CD8-positive, alpha-beta memory T cell (primary cell): Measurements from ENCODE around the gene AP3S2. TPM values are rescaled to one million over a fixed set of nuclear protein-coding genes. Genes with fewer than 3 reads are reported as not detected.

Source experiments
- CTCF ChIA-PET: fragments of 350-600 bp; sonication (Branson Sonifier 250); formaldehyde crosslinking; loops from one replicate; lab custom pipeline; 2021; ENCODE audit warnings: antibody characterized with exemption; lab: Charles Lee
- POLR2A ChIA-PET: fragments of 350-600 bp; sonication (Branson Sonifier 250); formaldehyde crosslinking; loops from one replicate; lab custom pipeline; 2021; ENCODE audit warnings: antibody characterized with exemption; lab: Charles Lee
- DNase-seq, 5 donors: peaks; one replicate each; pipeline versions ENCODE4 v3.0.0 to v3.0.0-alpha.2; 2020 to 2022; ENCODE audit warnings: mixed read lengths in 1 of 5
- H3K27ac ChIP-seq: one replicate; pipeline ENCODE4 v1.7.0; 2013; ENCODE audit warnings: low read depth, mild to moderate bottlenecking, low read length, moderate library complexity
- H3K27me3 ChIP-seq: 2 replicates; pipeline ENCODE4 v1.7.0; 2013; ENCODE audit warnings: low read length, mild to moderate bottlenecking; ENCODE audit not compliant: insufficient read depth, poor library complexity, severe bottlenecking
- H3K36me3 ChIP-seq: 2 replicates; pipeline ENCODE4 v1.7.0; 2013; ENCODE audit warnings: mild to moderate bottlenecking, low read length, moderate library complexity; ENCODE audit not compliant: insufficient read depth
- H3K4me1 ChIP-seq: 2 replicates; pipeline ENCODE4 v1.7.0; 2013; ENCODE audit warnings: mild to moderate bottlenecking, low read length, moderate library complexity; ENCODE audit not compliant: insufficient read depth
- H3K4me3 ChIP-seq: 2 replicates; pipeline ENCODE4 v1.7.0; 2013; ENCODE audit warnings: mild to moderate bottlenecking, low read length
- H3K9me3 ChIP-seq: 2 replicates; pipeline ENCODE4 v1.7.0; 2013; ENCODE audit warnings: mild to moderate bottlenecking, low read length
- H3K27ac Mint-ChIP-seq, 8 donors: one replicate each; pipeline ENCODE4 v1.8.0; 2020 to 2021; ENCODE audit warnings: mixed read lengths in 8 of 8, mild to moderate bottlenecking in 6 of 8, inconsistent platforms in 3 of 8, moderate library complexity in 3 of 8
- H3K27me3 Mint-ChIP-seq, 2 donors: one replicate each; pipeline ENCODE4 v1.8.0; 2020 to 2021; ENCODE audit warnings: mixed read lengths in 2 of 2, mild to moderate bottlenecking in 1 of 2, moderate library complexity in 1 of 2
- H3K36me3 Mint-ChIP-seq, 3 donors: one replicate each; pipeline ENCODE4 v1.8.0; 2020 to 2021; ENCODE audit warnings: mixed read lengths in 3 of 3, inconsistent platforms in 1 of 3, mild to moderate bottlenecking in 1 of 3
- H3K4me1 Mint-ChIP-seq, 3 donors: one replicate each; pipeline ENCODE4 v1.8.0; 2020 to 2021; ENCODE audit warnings: mixed read lengths in 3 of 3, inconsistent platforms in 1 of 3, mild to moderate bottlenecking in 1 of 3
- H3K4me3 Mint-ChIP-seq, 7 donors: one replicate each; pipeline ENCODE4 v1.8.0; 2020 to 2021; ENCODE audit warnings: mixed read lengths in 7 of 7, mild to moderate bottlenecking in 6 of 7, moderate library complexity in 4 of 7, inconsistent platforms in 2 of 7
- H3K9me3 Mint-ChIP-seq, 5 donors: one replicate each; pipeline ENCODE4 v1.8.0; 2020 to 2022; ENCODE audit warnings: mixed read lengths in 5 of 5, mild to moderate bottlenecking in 3 of 5, moderate library complexity in 2 of 5, inconsistent platforms in 1 of 5
- polyA plus RNA-seq: library from polyadenylated mRNA; unstranded; fragments of 300-500 nt; fragmentation: Illumina TruSeq; gene quantifications from one replicate; pipeline ENCODE4 v1.2.3, GENCODE V29; 2021
- total RNA-seq, 2 experiments: library from RNA; stranded (reverse); gene quantifications; one replicate each; pipeline ENCODE4 v1.2.3, GENCODE V29; 2021

AP3S2 gene
- total and polyA plus RNA-seq, 3 experiments from 2014 or later: 23.5 to 35.8 (median 24.5) TPM

GRCh38 chr15:89899951-89900567 is 6.3 kb upstream of the AP3S2 start:
- no peaks in the 10 kb centered on the region for H3K9me3 Mint-ChIP-seq
- no peak overlapping the region for H3K4me3 Mint-ChIP-seq
- peak overlapping the region in 1 of 8 donors; percentile 48 for H3K27ac Mint-ChIP-seq
- H3K4me1 Mint-ChIP-seq: peaks cover 1 to 3% (median 2%) of the 10 kb centered on the region in 3 donors
- no peaks in the 10 kb centered on the region for H3K36me3 Mint-ChIP-seq
- POLR2A ChIA-PET: interaction anchor here (0.5 kb wide), 1 partner anchor 21 kb away, joined by 4 read pairs; no protein-coding TSS in a partner anchor
- CTCF ChIA-PET: no interaction called here
- Histone ChIP-seq H3K27me3 (no peaks in the 10 kb centered on the region), H3K36me3 (no peaks in the 10 kb centered on the region), H3K27ac (no peak overlapping the region), H3K4me3 (no peak overlapping the region), H3K4me1 (no peaks in the 10 kb centered on the region), H3K9me3 (no peaks in the 10 kb centered on the region)
- H3K27me3 Mint-ChIP-seq: peaks cover 3 to 19% of the 10 kb centered on the region in 2 donors
- no peak for DNase-seq

- Mint-ChIP-seq H3K9me3 (no peaks in the 10 kb centered on the region), H3K4me1 (peaks cover 6 to 9% (median 7%) of the 10 kb centered on the region in 3 donors), H3K27me3 (peaks cover 3 to 19% of the 10 kb centered on the region in 2 donors), H3K36me3 (peaks cover 0 to under 1% (median 0%) of the 10 kb centered on the region in 3 donors), H3K4me3 (no peak overlapping the region), H3K27ac (no peak overlapping the region)
- no peaks in the 10 kb centered on the region for H3K9me3 ChIP-seq
- H3K4me1 ChIP-seq: no peaks in the 10 kb centered on the region
- ChIA-PET CTCF (interaction anchor here (1.3 to 2.5 kb wide), 2 partner anchors 153 to 171 kb away, joined by 3 to 20 read pairs; no protein-coding TSS in a partner anchor), POLR2A (interaction anchor here (0.5 kb wide), 1 partner anchor 22 kb away, joined by 4 read pairs; no protein-coding TSS in a partner anchor)
- no peak for DNase-seq
- no peaks in the 10 kb centered on the region for H3K36me3 ChIP-seq
- H3K27me3 ChIP-seq: no peaks in the 10 kb centered on the region
- H3K27ac ChIP-seq: no peak overlapping the region
- no peak overlapping the region for H3K4me3 ChIP-seq
Observed at GRCh38 chr15:89899295-89899945, 5.6 kb upstream of the AP3S2 start.

DNA sequence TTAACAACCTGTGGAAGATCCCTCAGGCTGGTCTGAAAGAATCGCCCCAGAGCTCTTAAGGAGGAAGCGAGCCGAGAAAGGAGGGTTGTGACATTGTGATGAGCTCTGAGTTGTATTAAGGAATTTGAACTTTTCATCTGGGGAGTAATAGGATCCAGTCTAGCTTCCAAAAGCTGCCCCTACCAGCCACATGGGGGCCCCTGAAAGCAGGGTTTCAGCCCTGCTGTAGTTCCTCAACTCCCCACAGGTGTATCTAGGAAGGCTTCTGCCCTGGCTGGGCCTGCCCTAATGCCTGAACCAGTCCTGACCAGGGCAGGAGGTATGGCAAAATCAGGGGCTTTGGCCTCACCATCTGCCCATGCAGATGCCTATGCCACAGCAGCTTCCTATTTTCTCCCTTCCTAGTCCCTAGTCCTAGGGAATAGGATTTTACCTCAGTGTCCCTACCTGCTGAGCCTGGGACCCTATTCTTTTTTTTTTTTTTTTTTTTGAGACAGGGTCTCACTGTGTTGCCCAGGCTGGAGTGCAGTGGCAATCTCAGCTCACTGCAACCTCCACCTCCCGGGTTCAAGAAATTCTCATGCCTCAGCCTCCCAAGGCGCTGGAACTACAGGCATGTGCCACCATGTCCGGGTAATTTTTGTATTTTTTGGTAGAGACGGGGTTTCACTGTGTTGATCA is 5.0 kb upstream of the AP3S2 start:
- Histone ChIP-seq H3K27me3 (no peaks in the 10 kb centered on the region), H3K4me3 (no peak overlapping the region), H3K27ac (no peak overlapping the region), H3K9me3 (no peaks in the 10 kb centered on the region), H3K4me1 (no peaks in the 10 kb centered on the region), H3K36me3 (no peaks in the 10 kb centered on the region)
- peaks cover 3 to 15% of the 10 kb centered on the region in 2 donors for H3K27me3 Mint-ChIP-seq
- peaks cover 10 to 15% (median 13%) of the 10 kb centered on the region in 3 donors for H3K4me1 Mint-ChIP-seq
- ChIA-PET POLR2A (no interaction called here), CTCF (interaction anchor here (1.2 to 2.5 kb wide), 4 partner anchors 14 to 172 kb away, joined by 3 to 20 read pairs (median 4); partner anchors contain the start of gene ARPIN)
- no peak overlapping the region for H3K4me3 Mint-ChIP-seq
- peaks cover 0 to 7% (median 0%) of the 10 kb centered on the region in 3 donors for H3K36me3 Mint-ChIP-seq
- H3K9me3 Mint-ChIP-seq: no peaks in the 10 kb centered on the region
- no peak overlapping the region for H3K27ac Mint-ChIP-seq
- peak in 3 of 5 donors; percentile 20 to 60 (median 49) for DNase-seq

DNA sequence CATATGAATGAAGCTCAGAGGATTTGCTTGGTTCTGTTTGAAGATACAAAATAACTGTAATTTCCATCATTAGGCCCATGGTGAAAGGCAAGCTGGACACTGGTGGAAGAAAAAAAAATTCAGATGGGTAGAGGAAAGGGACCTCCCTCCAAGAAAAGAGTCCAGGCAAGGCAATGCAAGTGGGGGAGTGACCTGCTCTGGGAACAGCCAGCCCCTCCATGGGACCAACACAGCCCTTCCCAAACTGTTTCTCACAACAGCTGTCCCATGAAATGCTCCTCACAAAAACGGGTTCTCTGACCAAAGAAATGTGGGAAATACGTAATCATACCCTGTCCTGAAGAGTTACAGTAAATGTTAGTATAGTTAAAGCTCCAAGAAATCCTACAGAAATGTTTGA is 4.4 kb upstream of the AP3S2 start:
- Histone ChIP-seq H3K27me3 (no peaks in the 10 kb centered on the region), H3K36me3 (no peaks in the 10 kb centered on the region), H3K4me3 (no peak overlapping the region), H3K27ac (no peak overlapping the region), H3K4me1 (peaks cover 2% of the 10 kb centered on the region), H3K9me3 (no peaks in the 10 kb centered on the region)
- H3K27ac Mint-ChIP-seq: no peak overlapping the region
- DNase-seq: no peak
- peaks cover 0 to 12% (median 0%) of the 10 kb centered on the region in 3 donors for H3K36me3 Mint-ChIP-seq
- H3K4me3 Mint-ChIP-seq: no peak overlapping the region
- H3K27me3 Mint-ChIP-seq: peaks cover 3 to 14% of the 10 kb centered on the region in 2 donors
- H3K4me1 Mint-ChIP-seq: peaks cover 16 to 21% (median 19%) of the 10 kb centered on the region in 3 donors
- no peaks in the 10 kb centered on the region for H3K9me3 Mint-ChIP-seq
- POLR2A ChIA-PET: no interaction called here
- CTCF ChIA-PET: interaction anchor here (1.0 to 2.5 kb wide), 5 partner anchors 12 to 173 kb away, joined by 3 to 20 read pairs (median 3); partner anchors contain the start of gene ARPIN

- POLR2A ChIA-PET: no interaction called here
- peak overlapping the region in 7 of 8 donors; percentile 94 to 99 (median 98) for H3K27ac Mint-ChIP-seq
- H3K9me3 ChIP-seq: no peaks in the 10 kb centered on the region
- peaks cover 11% of the 10 kb centered on the region for H3K36me3 ChIP-seq
- H3K4me1 ChIP-seq: peaks cover 25% of the 10 kb centered on the region
- H3K9me3 Mint-ChIP-seq: no peaks in the 10 kb centered on the region
- H3K4me3 ChIP-seq: peak overlapping the region; percentile 86
- H3K27ac ChIP-seq: peak overlapping the region; percentile 76
- no peak for DNase-seq
- H3K27me3 ChIP-seq: no peaks in the 10 kb centered on the region
- peak overlapping the region; percentile 95 to 99 (median 97) for H3K4me3 Mint-ChIP-seq
- CTCF ChIA-PET: interaction anchor here (0.8 to 2.1 kb wide), 3 partner anchors 10 to 179 kb away, joined by 3 to 6 read pairs (median 3); no protein-coding TSS in a partner anchor
- peaks cover 35 to 54% (median 51%) of the 10 kb centered on the region in 3 donors for H3K4me1 Mint-ChIP-seq
- no peaks in the 10 kb centered on the region for H3K27me3 Mint-ChIP-seq
- H3K36me3 Mint-ChIP-seq: peaks cover 5 to 26% (median 8%) of the 10 kb centered on the region in 3 donors
Observed at GRCh38 chr15:89893027-89893426, 767 bp downstream of the AP3S2 start.

DNA sequence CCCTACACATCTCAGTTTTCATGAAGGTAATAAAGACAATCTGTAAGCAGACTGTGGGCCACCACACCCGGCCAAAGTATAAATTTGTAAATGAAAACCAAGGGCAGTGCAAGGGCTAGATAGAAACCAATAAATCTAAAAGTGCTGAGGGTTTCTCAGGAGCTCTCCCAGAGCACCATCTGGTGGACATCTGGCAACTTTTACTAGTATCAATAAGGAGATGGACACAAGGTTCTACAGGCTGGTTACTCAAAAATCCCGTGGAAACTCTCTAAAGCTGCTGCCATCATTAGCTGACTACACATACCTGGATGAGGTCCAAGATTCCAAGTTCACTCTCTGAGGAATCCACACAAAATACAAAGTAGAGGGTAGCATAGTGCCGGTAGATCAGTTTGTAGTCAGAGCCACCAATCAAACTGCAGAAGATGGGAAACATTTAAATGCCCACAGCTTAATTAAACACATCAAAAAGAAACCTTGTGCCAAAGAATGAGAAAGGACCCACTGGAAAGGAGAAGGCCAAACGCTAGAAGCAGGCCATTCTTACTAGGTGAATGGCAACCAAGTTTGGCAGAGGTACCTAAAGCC is 5.5 kb downstream of the AP3S2 start:
- Histone ChIP-seq H3K4me1 (peaks cover 24% of the 10 kb centered on the region), H3K36me3 (peaks cover 16% of the 10 kb centered on the region), H3K27ac (no peak overlapping the region), H3K9me3 (no peaks in the 10 kb centered on the region), H3K27me3 (no peaks in the 10 kb centered on the region), H3K4me3 (no peak overlapping the region)
- H3K4me1 Mint-ChIP-seq: peaks cover 20 to 35% (median 34%) of the 10 kb centered on the region in 3 donors
- DNase-seq: no peak
- ChIA-PET POLR2A (no interaction called here), CTCF (interaction anchor here (1.8 to 5.1 kb wide), 3 partner anchors 11 to 183 kb away, joined by 5 to 29 read pairs (median 6); no protein-coding TSS in a partner anchor)
- H3K27me3 Mint-ChIP-seq: no peaks in the 10 kb centered on the region
- H3K4me3 Mint-ChIP-seq: no peak overlapping the region
- H3K9me3 Mint-ChIP-seq: no peaks in the 10 kb centered on the region
- peaks cover 7 to 42% (median 8%) of the 10 kb centered on the region in 3 donors for H3K36me3 Mint-ChIP-seq
- peak overlapping the region in 1 of 8 donors; percentile 11 for H3K27ac Mint-ChIP-seq

DNA sequence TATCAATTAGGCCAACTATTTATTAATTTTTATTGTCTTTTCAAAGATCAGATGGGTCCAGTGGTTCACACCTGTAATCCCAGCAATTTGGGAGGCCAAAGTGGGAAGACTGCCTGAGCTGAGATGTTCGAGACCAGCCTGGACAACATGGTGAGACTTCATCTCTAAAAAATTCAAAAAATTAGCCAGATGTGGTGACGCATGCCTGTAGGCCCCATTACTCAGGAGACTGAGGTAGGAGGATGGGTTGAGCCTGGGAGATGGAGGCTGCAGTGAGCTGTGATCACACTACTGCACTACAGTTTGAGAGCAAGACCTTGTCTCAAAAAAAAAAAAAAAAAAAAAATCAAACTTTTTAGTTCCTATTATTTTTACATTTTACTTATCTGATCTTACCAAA is 8.2 kb downstream of the AP3S2 start:
- Mint-ChIP-seq H3K36me3 (peaks cover 8 to 60% (median 12%) of the 10 kb centered on the region in 3 donors), H3K27me3 (no peaks in the 10 kb centered on the region), H3K9me3 (no peaks in the 10 kb centered on the region), H3K27ac (no peak overlapping the region), H3K4me1 (peaks cover 4 to 13% (median 11%) of the 10 kb centered on the region in 3 donors), H3K4me3 (no peak overlapping the region)
- CTCF ChIA-PET: interaction anchor here (1.5 to 5.1 kb wide), 2 partner anchors 11 to 12 kb away, joined by 3 to 29 read pairs; no protein-coding TSS in a partner anchor
- no peak for DNase-seq
- H3K27ac ChIP-seq: no peak overlapping the region
- H3K4me1 ChIP-seq: peaks cover 4% of the 10 kb centered on the region
- peaks cover 16% of the 10 kb centered on the region for H3K36me3 ChIP-seq
- no peaks in the 10 kb centered on the region for H3K9me3 ChIP-seq
- POLR2A ChIA-PET: no interaction called here
- no peak overlapping the region for H3K4me3 ChIP-seq
- no peaks in the 10 kb centered on the region for H3K27me3 ChIP-seq
